T47D (cell line): ENCODE data around the gene SMIM21.

Experiments used
- DNase-seq, 2 experiments: peaks; one replicate each; pipeline versions ENCODE4 v3.0.0 to v3.0.0-alpha.2; 2011 to 2012; ENCODE audit warnings: low read depth in 1 of 2, low spot score in 1 of 2
- JUND ChIP-seq: IDR thresholded peaks from 2 replicates; pipeline ENCODE4 v1.6.1; 2012; ENCODE audit warnings: low read depth
- in situ Hi-C: cut with HindIII; loops from 2 replicates; pipeline ENCODE4 v1.10.0; 2016; ENCODE audit warnings: low sequenced_read_pairs, low pct_unique_long_range_greater_than_20kb

Gene SMIM21

DNA sequence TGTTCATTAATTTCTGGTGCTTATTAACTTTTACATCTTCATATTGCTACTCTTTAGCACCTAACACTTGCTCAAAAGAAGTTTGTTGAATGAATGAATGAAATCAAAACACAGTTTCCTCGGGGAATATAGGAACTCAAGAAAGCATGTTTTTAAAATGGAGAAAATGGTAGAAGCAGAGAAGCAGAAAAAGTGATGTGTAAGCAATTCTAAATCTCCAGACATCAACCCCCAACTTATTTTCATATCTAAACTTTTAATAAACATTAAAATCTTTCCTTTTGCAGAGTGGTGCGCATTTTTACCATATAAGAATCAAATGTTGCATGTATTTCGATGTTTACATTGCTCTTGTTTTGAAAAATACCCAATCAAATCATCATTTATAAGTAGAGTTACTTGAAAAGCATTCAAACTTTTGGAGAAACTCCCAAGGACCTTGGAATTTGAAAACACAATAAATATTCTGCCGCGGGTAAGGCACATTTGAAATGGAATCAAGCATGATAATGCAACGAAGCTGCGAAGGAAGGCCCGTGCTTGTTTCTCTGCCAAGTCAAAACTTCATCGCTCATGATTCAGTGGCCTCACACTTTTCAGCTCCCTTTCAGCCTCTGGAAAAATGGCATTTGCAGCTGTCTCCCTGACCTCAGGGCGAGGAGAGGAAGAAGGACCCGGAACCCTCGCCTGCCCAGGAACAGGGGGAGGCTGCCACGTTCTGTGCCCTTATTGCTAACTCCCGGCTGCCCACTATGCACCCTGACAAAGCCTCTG, 26.7 kb upstream of the SMIM21 start:
- DNase-seq, result no peak
- in situ Hi-C loops, result no loop called here

DNA sequence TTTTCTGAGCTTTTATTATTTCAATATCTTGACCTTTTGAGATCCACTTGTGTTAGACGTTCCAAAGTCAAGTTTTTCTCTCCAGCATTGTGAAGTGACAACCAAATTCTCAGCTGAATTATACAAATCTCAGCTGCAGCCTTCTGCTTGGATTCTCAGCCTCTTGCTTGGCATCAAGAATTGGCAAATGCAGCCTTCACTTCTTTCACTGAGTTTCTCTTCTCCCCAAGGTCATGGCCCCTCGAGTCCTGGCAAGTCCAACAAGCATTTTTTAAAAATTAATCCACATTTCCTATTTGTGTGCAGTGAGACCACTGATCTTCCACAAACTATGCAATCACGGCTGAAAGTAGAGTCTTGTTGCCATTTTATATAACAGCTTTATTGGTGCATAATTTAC, 23.4 kb upstream of the SMIM21 start:
- TF ChIP-seq JUND, result no peak
- DNase-seq, result no peak
- in situ Hi-C loops, result no loop called here

More for the DNA sequence above, 26.7 kb upstream of the SMIM21 start:
- no peak for TF ChIP-seq JUND

DNA sequence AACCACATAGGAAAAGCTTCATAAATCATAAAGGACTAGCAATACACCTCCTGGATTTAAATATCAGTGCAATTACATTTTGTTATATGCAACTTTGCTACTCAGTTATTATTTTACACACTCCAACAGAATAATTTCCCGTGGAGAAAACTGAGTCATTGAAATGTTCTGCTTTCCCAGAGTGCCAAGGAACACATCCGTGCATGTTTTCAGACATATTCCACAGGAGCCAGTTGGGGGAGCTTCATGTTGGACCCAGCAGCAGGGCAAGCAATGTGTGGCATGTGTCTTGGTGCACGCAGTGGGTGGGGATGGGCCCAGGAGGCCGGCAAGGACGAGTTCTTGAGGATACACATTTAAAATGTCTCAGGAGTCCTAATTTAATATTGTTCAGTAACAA, 14.4 kb upstream of the SMIM21 start:
- in situ Hi-C loops, result no loop called here

DNA sequence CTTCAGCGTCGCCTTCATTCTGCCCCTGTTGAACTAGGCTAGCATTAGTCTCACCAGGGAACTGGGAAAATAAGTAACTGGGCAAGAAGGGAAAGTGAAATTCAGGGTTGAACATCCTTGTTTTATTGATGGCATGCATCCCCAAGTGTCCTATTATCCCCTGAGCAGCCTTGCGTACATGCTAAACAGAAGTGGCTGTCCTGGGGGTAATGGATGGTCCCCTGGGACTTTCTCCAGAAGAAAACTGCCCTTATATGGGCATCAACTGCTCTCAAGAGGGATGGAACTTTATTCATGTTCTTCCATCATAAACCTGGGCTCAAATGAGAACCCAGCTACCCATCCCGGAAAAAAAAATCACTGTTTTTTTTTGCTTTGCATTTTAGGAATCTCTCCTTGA, 11.8 kb upstream of the SMIM21 start:
- no peak for DNase-seq
- TF ChIP-seq JUND, result no peak
- in situ Hi-C loops, result no loop called here

More for the DNA sequence above, 14.4 kb upstream of the SMIM21 start:
- DNase-seq, result no peak
- no peak for TF ChIP-seq JUND

DNA sequence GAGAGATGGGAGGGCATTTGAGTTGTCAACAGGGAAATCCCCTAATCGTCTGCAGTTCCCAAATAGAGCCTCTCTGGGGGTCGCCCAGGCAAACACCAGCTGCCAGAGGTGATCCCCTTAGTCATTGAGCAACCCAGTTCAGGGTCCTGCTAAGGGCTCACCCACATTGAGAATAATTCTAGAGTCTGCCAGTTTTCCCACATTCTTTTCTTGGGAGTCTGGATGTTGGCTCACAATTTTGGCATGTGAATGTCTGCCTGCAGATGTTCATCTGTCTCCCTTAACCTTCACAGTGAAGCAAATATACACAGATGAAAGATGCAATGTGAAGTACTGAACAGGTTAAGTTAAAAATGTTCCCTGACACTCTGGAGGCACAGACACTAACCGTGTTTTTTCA, 11.4 kb upstream of the SMIM21 start:
- in situ Hi-C loops, result no loop called here
- no peak for TF ChIP-seq JUND
- no peak for DNase-seq

DNA sequence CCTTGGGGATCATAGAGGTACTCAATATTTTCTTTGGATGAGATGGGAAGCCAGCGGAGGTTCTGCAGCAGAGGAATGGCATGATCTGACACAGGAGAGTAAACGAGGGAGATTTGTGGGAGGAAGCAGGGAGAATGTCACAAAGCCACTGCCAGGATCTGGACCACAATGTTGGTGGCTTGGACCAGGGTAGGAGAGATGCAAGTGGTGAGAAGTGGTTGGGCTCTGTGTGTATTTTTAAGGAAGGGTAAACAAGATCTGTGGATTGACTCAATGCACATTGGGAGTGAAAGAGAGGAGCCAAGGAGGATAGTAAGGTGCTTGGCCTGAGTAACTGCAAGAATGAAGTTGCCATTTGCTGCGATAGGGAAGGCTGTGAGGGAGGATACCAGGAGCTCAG, 10.5 kb upstream of the SMIM21 start:
- no peak for DNase-seq
- in situ Hi-C loops, result no loop called here
- TF ChIP-seq JUND, result no peak

DNA sequence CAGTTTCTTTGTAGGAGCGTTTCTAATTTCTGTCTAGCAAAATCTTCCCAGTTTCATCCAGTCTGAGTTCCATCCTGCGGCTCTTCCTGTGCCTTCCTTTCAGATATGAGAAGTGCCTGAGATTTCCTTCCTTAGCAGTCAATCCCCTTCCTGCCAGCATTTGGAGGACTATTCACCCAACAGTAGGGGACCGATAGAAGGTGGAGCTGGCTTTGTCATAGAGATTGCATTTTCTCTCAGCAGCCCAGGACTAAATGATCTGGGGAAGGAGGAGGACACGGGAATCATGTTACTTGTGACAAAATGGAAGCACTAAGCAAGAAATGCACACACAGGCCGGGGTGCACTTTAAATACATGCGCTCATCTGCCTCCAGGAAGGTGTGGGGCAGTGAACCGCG, 5.6 kb upstream of the SMIM21 start:
- in situ Hi-C loops, result no loop called here

DNA sequence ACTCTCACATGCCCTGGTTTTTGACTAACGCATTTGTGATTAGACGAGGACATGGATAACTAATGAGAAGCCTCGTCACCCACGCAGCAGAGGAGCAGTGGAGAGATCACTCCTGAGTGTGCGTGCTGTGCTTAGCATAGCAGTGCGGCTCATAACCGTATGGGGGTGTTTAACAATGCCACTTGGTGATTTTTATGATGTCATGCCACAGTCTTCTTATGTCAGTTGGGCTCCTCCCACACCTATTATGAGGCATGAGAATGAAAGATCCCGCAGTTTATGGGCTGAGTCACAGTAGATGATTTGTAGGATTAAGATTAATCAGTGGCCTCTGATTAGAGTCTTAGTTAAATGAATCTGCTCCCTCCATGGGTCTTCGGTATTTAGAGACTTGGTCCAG, 2.5 kb upstream of the SMIM21 start:
- no peak for TF ChIP-seq JUND
- DNase-seq, result no peak

More for the DNA sequence above, 5.6 kb upstream of the SMIM21 start:
- DNase-seq, result no peak
- no peak for TF ChIP-seq JUND

DNA sequence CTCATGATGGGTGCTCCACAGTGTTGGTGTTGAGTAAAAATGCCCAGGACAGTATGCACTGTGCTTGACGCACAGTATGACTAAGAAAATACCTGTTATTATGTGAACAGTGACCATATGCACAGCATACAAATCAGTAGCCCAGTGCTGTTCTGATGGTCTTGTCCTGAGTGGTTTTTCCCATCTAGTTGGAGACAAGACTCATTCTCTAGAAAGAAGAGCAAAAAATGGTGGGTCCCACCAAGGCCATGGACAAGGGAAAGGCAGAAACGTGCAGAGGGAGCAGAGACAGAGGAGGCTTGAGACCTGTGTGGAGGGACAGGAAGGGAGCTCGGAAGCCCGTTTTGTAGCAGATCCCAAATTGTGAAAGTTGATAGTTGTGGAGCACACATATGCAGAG, 987 bp upstream of the SMIM21 start:
- in situ Hi-C loops, result no loop called here
- no peak for DNase-seq
- TF ChIP-seq JUND, result no peak

More for the DNA sequence above, 2.5 kb upstream of the SMIM21 start:
- in situ Hi-C loops, result no loop called here

DNA sequence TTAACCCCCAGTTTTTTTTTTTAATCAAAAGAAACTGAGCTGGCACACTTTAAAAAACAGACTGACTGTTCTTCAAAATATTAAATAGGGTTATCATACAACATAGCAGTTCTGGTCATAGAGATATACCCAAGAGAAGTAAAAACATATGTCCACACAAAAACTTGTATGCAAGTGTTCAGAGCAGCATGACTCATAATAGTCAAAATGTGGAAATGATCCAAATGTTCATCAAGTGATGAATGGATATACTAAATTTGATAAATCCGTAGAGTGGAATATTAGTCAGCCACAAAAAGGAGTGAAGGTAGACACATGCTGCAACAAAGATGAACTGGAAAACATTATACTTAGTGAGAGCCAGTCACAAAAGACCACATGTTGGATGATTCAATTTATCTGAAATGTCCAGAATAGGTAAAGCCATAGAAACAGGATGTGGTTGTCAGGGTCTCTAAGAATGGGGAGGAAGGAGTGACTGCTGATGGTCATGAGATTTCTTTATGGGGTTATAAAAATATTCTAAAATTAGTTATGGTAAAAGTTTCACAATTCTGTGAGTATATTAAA, 5.1 kb downstream of the SMIM21 start:
- DNase-seq, result no peak
- TF ChIP-seq JUND, result no peak
- in situ Hi-C loops, result no loop called here

DNA sequence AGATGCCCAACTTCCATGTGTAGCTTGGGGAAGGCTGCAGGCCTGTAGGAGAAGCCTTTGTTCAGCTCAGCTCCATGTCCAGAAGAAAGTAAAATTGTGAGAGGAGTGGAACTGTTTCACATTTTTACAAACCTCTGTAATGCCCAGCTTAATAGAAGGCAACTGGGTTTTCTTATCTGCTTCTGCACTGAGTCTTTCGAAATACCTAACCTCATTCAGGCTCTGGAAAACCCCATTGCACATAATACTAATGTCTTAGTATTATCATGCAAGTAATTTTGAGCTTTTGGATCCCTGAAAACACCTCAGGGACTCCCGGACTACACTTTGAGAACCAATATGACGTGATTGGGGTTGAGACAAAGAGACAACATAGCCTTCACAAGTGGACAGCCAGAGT, 5.8 kb downstream of the SMIM21 start:
- no peak for TF ChIP-seq JUND
- in situ Hi-C loops, result no loop called here

DNA sequence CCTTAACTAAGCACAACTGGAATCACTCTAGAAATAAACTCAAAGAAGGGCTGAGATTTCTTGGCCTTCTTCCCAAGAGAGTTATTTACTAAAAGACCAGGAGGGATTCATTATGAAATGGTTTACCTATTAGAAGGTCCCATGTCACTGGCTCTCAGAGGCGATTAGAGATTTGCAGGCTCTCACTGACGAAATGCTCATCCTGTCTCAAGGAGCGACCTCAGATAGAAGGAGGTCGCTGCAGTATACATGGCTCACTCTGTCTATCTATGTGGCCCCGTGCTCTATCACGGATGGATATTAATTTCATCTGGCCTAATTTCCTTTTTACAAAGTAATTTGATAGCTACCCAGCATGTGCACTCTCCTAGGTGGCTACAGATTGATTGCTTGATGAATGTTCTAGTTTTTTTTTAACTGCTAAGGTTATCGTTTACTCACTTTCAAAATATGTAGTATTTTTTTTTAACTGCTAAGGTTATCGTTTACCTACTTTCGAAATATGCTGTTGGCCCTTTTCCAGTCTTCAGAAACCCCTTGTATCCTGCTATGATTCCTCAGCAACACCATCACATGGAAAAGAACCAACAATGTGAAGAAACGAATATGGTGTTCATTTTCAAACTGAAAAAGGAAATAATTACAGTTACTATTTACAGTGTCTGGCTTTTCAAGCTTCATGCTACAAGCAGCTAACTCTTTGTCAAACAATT, 9.1 kb downstream of the SMIM21 start:
- TF ChIP-seq JUND, result no peak
- in situ Hi-C loops, result no loop called here
- DNase-seq, result no peak

More for the DNA sequence above, 5.8 kb downstream of the SMIM21 start:
- DNase-seq, result no peak

DNA sequence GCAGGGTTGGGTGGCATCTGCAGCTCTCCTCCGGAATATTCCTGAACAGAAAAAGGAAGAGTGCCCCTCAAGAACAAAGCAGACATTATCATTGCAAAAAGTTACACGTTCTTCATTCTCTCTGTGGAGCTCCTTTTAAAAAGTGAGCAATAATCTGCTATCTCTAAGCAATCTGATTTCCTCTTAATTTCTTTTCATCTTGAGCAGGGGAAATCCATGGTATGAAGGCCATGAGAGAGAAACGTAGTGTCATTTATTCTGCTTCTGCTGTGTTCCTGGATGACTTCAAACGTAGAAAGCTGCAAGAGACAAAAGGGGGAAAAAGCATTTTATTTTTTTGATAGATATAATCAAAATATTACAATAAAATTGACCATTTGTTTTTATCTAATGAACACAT, 16.9 kb downstream of the SMIM21 start:
- in situ Hi-C loops, result no loop called here
- DNase-seq, result no peak
- TF ChIP-seq JUND, result no peak
